Vagina (tissue), 2 donors: Measurements from ENCODE around the gene P2RX7. TPM values are rescaled to one million over a fixed set of nuclear protein-coding genes. Genes with fewer than 3 reads are reported as not detected.
A peak's percentile ranks its signal among the peaks of the same experiment; 100 is the strongest.

Source experiments
- DNase-seq, 2 donors: peaks; one replicate each; pipeline ENCODE4 v3.0.0-alpha.2; 2017; ENCODE audit errors: extremely low spot score in 2 of 2
- H3K27ac ChIP-seq: fragments of 200-600 bp; sonication (generic); one replicate; pipeline ENCODE4 v1.5.1; 2019
- H3K27me3 ChIP-seq: fragments of 200-600 bp; sonication (generic); one replicate; pipeline ENCODE4 v1.5.1; 2019
- H3K36me3 ChIP-seq, 2 donors: fragments of 200-600 bp; sonication (generic); one replicate each; pipeline ENCODE4 v1.5.1; 2017 to 2019
- H3K4me1 ChIP-seq: fragments of 200-600 bp; sonication (generic); one replicate; pipeline ENCODE4 v1.5.1; 2019
- H3K4me3 ChIP-seq, 2 donors: fragments of 200-600 bp; sonication (generic); 1 replicate in 1 of 2; 2 replicates in 1 of 2; pipeline ENCODE4 v1.5.1; 2016 to 2019
- H3K9me3 ChIP-seq: fragments of 200-600 bp; sonication (generic); one replicate; pipeline ENCODE4 v1.5.1; 2019
- CTCF ChIP-seq, 3 experiments: fragments of 450-650 bp in 2 of 3; fragments of 200-600 bp in 1 of 3; sonication (generic) in 1 of 3; IDR thresholded peaks; one replicate each; pipeline ENCODE4 v1.5.1; 2017 to 2019; ENCODE audit warnings: antibody characterized with exemption in 3 of 3, mild to moderate bottlenecking in 2 of 3, moderate library complexity in 2 of 3
- POLR2A ChIP-seq, 2 donors: fragments of 450-650 bp; IDR thresholded peaks; one replicate each; pipeline ENCODE4 v1.6.1; 2017; ENCODE audit warnings: antibody characterized with exemption in 2 of 2, mild to moderate bottlenecking in 2 of 2, moderate library complexity in 2 of 2
- POLR2AphosphoS5 ChIP-seq, 2 donors: sonication (generic); formaldehyde crosslinking; IDR thresholded peaks; one replicate each; pipeline ENCODE4 v1.9.0; 2017; ENCODE audit warnings: antibody characterized with exemption in 2 of 2, mild to moderate bottlenecking in 2 of 2, low read depth in 1 of 2; ENCODE audit not compliant: insufficient read depth in 1 of 2
- intact Hi-C: fragments of 100-400 bp; cut with DNase I; formaldehyde crosslinking; loops from one replicate; pipeline ENCODE4 v1.15.1; 2023
- total RNA-seq: library from RNA; depleted of rRNA; stranded (reverse); fragments of >200 nt; gene quantifications from one replicate; pipeline ENCODE4 v1.2.3, GENCODE V29; 2016

The P2RX7 gene
- total RNA-seq, 1 donor from 2014 or later = 8.6 TPM

- no peak for TF ChIP-seq POLR2AphosphoS5 (IDR thresholded peaks at IDR 0.05; ENCODE audit: insufficient read depth in 1 of 2, low read depth in 1 of 2)
- TF ChIP-seq CTCF (IDR thresholded peaks at IDR 0.05) = no peak
- no peak for TF ChIP-seq POLR2A (IDR thresholded peaks at IDR 0.05)
Measured at GRCh38 chr12:121108492-121108891, 24.2 kb upstream of the P2RX7 start.

GRCh38 chr12:121110211-121110940 lies 22.3 kb upstream of the P2RX7 start:
- TF ChIP-seq POLR2AphosphoS5 (IDR thresholded peaks at IDR 0.05; ENCODE audit: insufficient read depth in 1 of 2, low read depth in 1 of 2) (no peak), CTCF (IDR thresholded peaks at IDR 0.05) (peak; percentile 78 to 94 (median 90)), POLR2A (IDR thresholded peaks at IDR 0.05) (no peak)
- no peak for DNase-seq
- Histone ChIP-seq H3K4me3 (no peak overlapping the region), H3K27me3 (no peaks in the 10 kb centered on the region), H3K36me3 (no peaks in the 10 kb centered on the region), H3K9me3 (no peaks in the 10 kb centered on the region), H3K27ac (no peak overlapping the region), H3K4me1 (no peaks in the 10 kb centered on the region)
- intact Hi-C loops = no loop called here

More at GRCh38 chr12:121108492-121108891, 24.2 kb upstream of the P2RX7 start:
- Histone ChIP-seq H3K4me3 (no peak overlapping the region), H3K4me1 (no peaks in the 10 kb centered on the region), H3K9me3 (no peaks in the 10 kb centered on the region), H3K27me3 (no peaks in the 10 kb centered on the region), H3K27ac (no peak overlapping the region), H3K36me3 (no peaks in the 10 kb centered on the region)
- DNase-seq = no peak
- intact Hi-C loops = no loop called here

DNA sequence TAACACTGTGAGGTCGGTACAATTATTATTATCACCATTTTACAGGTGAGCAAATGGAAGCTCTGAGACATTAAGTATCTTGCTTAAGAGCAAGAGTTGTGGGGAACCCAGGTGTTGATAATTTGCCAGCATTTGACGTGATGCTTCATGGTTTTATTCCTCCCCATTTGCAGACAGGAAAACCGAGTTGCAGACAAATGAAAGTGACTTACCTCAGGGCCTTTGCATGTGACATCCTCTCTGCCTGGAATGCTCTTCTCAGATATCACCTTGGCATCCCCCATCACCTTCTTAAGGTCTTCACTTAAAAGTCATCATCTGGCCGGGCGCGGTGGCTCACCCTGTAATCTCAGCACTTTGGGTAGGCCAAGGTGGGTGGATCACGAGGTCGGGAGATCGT lies 21.0 kb upstream of the P2RX7 start:
- no peak overlapping the region for H3K4me3 ChIP-seq
- no peaks in the 10 kb centered on the region for H3K36me3 ChIP-seq
- DNase-seq = no peak
- no peaks in the 10 kb centered on the region for H3K9me3 ChIP-seq
- H3K27ac ChIP-seq = no peak overlapping the region
- no peaks in the 10 kb centered on the region for H3K27me3 ChIP-seq
- intact Hi-C loops = no loop called here
- H3K4me1 ChIP-seq = no peaks in the 10 kb centered on the region
- TF ChIP-seq POLR2AphosphoS5 (IDR thresholded peaks at IDR 0.05; ENCODE audit: insufficient read depth in 1 of 2, low read depth in 1 of 2) (no peak), CTCF (IDR thresholded peaks at IDR 0.05) (no peak), POLR2A (IDR thresholded peaks at IDR 0.05) (no peak)

DNA sequence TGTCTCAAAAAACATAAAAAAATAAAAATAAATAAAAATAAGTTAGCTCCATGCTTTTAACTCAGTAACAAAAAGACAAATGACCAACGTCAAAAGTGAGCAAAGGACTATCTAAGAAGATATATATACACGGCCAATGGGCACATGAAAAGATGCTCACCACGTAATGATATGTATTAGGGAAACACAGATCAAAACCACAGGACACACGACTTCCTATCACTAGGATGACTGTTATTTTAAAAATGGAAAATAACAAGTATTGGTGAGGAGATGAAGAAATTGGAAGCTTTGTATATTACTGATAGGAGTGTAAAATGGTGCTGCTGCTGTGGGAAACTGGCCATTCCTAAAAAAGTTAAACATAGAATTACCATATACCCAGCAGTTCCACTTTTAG lies 20.2 kb upstream of the P2RX7 start:
- H3K27ac ChIP-seq = no peak overlapping the region
- H3K4me3 ChIP-seq = no peak overlapping the region
- intact Hi-C loops = no loop called here
- H3K4me1 ChIP-seq = no peaks in the 10 kb centered on the region
- TF ChIP-seq CTCF (IDR thresholded peaks at IDR 0.05) = no peak
- no peak for TF ChIP-seq POLR2A (IDR thresholded peaks at IDR 0.05)
- TF ChIP-seq POLR2AphosphoS5 (IDR thresholded peaks at IDR 0.05; ENCODE audit: insufficient read depth in 1 of 2, low read depth in 1 of 2) = no peak
- DNase-seq = no peak
- H3K9me3 ChIP-seq = no peaks in the 10 kb centered on the region
- H3K36me3 ChIP-seq = no peaks in the 10 kb centered on the region
- H3K27me3 ChIP-seq = no peaks in the 10 kb centered on the region

DNA sequence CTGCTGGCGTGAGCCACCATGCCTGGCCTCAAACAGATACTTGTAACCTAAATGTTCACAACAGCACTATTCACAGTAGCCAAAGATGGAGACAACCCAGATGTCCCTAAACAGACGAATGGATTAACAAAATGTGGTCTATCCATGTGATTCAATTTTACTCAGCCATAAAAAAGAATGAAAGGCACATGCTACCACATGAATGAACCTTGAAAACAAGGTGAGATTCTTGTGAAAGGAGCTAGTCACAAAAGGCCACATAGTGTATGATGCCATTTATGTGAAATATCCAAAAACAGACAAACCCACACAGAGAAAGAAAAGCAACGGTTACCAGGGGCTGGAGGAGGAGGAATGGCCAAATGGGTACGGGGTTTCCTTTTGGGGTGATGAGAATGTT lies 19.6 kb upstream of the P2RX7 start:
- Histone ChIP-seq H3K9me3 (no peaks in the 10 kb centered on the region), H3K36me3 (no peaks in the 10 kb centered on the region), H3K4me1 (no peaks in the 10 kb centered on the region), H3K4me3 (no peak overlapping the region), H3K27ac (no peak overlapping the region), H3K27me3 (no peaks in the 10 kb centered on the region)
- TF ChIP-seq POLR2A (IDR thresholded peaks at IDR 0.05) (no peak), CTCF (IDR thresholded peaks at IDR 0.05) (no peak), POLR2AphosphoS5 (IDR thresholded peaks at IDR 0.05; ENCODE audit: insufficient read depth in 1 of 2, low read depth in 1 of 2) (no peak)
- DNase-seq = no peak
- intact Hi-C loops = no loop called here
